Cardiac muscle cell (in vitro differentiated cells and primary cell): Measurements from ENCODE around the gene GOLIM4. TPM values are rescaled to one million over a fixed set of nuclear protein-coding genes. Genes with fewer than 3 reads are reported as not detected.

Source experiments
- DNase-seq, 2 donors: peaks; one replicate each; pipeline versions ENCODE4 v3.0.0 to v3.0.0-alpha.2; 2010 to 2017; ENCODE audit warnings: low read depth in 1 of 2, low spot score in 1 of 2
- H3K27ac ChIP-seq: fragments of 200-600 bp; sonication (generic); 2 replicates; pipeline ENCODE4 v1.5.1; 2016
- H3K27me3 ChIP-seq: fragments of 200-600 bp; sonication (generic); 2 replicates; pipeline ENCODE4 v1.6.0; 2016; ENCODE audit warnings: control low read depth
- H3K36me3 ChIP-seq: fragments of 200-600 bp; sonication (generic); 2 replicates; pipeline ENCODE4 v1.5.1; 2016; ENCODE audit warnings: control low read depth
- H3K4me1 ChIP-seq: fragments of 200-600 bp; sonication (generic); 2 replicates; pipeline ENCODE4 v1.8.1; 2017; ENCODE audit warnings: low read depth, mild to moderate bottlenecking, mixed run types
- H3K4me3 ChIP-seq: fragments of 200-600 bp; sonication (generic); 2 replicates; pipeline ENCODE4 v1.5.1; 2016; ENCODE audit warnings: mild to moderate bottlenecking
- H3K9me3 ChIP-seq: fragments of 200-600 bp; sonication (generic); 2 replicates; pipeline ENCODE4 v1.5.1; 2017; ENCODE audit warnings: low read depth, mild to moderate bottlenecking, control low read depth
- polyA plus RNA-seq: library from polyadenylated mRNA; unstranded; fragments of >200 nt; fragmentation: Nextera tagmentation; extraction: Ambion mirVana; gene quantifications from 2 replicates; pipeline ENCODE4 v1.2.1, GENCODE V29; 2016
- total RNA-seq: library from RNA; depleted of rRNA; stranded (reverse); fragments of >200 nt; gene quantifications from 2 replicates; pipeline ENCODE4 v1.2.3, GENCODE V29; 2016
- TF ChIP-seq, protein P1 (sequence below): IDR thresholded peaks from 2 replicates; pipeline ENCODE4 v1.5.1; 2012; ENCODE audit warnings: low read depth, mild to moderate bottlenecking, low read length

Gene GOLIM4
- total and polyA plus RNA-seq, 2 experiments from 2014 or later = 61.9 to 210 TPM

DNA sequence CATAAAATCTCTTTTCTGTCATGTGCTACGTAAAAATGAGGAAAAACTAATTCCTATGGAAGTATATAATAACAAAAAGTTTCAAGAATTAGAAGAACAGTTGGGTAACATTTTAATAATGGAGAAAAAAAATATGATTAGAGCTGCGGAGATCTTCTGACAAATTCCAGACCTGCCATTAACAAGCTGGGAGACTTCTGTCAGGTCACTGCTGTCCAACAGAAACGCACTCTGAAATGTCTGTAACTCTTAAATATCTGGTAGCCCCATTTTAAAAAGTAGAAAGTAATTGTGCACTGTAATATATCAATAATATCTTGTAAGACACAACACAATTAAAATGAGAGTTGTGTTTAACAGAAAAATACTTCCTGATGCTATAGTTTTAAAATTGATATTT, 15.7 kb downstream of the GOLIM4 start:
- peak overlapping the region; percentile 72 for H3K27ac ChIP-seq
- H3K4me1 ChIP-seq = peaks cover 34% of the 10 kb centered on the region
- no peaks in the 10 kb centered on the region for H3K9me3 ChIP-seq
- no peaks in the 10 kb centered on the region for H3K36me3 ChIP-seq
- TF ChIP-seq, protein P1, sequence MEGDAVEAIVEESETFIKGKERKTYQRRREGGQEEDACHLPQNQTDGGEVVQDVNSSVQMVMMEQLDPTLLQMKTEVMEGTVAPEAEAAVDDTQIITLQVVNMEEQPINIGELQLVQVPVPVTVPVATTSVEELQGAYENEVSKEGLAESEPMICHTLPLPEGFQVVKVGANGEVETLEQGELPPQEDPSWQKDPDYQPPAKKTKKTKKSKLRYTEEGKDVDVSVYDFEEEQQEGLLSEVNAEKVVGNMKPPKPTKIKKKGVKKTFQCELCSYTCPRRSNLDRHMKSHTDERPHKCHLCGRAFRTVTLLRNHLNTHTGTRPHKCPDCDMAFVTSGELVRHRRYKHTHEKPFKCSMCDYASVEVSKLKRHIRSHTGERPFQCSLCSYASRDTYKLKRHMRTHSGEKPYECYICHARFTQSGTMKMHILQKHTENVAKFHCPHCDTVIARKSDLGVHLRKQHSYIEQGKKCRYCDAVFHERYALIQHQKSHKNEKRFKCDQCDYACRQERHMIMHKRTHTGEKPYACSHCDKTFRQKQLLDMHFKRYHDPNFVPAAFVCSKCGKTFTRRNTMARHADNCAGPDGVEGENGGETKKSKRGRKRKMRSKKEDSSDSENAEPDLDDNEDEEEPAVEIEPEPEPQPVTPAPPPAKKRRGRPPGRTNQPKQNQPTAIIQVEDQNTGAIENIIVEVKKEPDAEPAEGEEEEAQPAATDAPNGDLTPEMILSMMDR = no peak
- no peak overlapping the region for H3K4me3 ChIP-seq
- peak in 1 of 2 donors; percentile 34 for DNase-seq
- H3K27me3 ChIP-seq = no peaks in the 10 kb centered on the region

- TF ChIP-seq, protein P1 = no peak
These were observed 18.6 kb downstream of the GOLIM4 start for GRCh38 chr3:168077091-168077490.

DNA sequence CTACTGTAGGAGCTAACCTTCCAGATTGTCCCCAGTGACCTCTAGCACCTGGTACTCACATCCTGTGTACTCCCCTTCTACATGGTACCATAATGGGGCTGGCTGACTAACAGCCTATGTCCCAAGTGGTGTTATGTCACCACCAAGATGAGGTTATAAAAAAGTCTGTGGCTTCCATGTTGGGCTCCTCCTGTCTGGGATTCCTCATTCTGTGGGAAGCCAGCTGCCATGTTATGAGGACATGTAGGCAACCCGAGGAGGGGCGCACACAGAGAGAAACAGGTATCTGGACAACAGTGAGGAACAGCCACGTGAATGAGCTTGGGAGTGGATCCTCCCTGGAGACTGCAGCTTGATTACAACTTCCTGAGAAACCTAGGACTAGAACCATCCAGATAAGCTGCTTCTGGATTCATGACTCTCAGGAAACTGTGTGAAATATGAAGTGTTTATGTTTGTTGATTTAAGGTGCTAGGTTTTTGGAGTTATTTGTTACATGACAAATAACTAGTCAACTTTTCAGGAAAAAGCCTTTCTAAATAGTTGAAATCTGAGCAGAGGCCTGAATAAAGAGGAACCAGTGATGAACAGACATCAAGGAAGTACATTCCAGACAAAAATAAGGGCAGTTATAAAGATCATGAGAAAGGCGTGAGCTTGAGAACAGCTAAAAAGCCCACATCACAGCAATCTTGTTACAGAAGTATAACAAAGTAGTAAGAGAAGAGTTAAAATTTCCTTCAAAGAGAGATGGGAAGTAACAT, 21.7 kb downstream of the GOLIM4 start:
- DNase-seq = no peak
- Histone ChIP-seq H3K27ac (no peak overlapping the region), H3K36me3 (no peaks in the 10 kb centered on the region), H3K27me3 (no peaks in the 10 kb centered on the region), H3K4me3 (no peak overlapping the region), H3K4me1 (peaks cover 3% of the 10 kb centered on the region), H3K9me3 (no peaks in the 10 kb centered on the region)
- TF ChIP-seq, protein P1 = no peak

More at GRCh38 chr3:168077091-168077490, 18.6 kb downstream of the GOLIM4 start:
- Histone ChIP-seq H3K27ac (no peak overlapping the region), H3K27me3 (no peaks in the 10 kb centered on the region), H3K4me1 (peaks cover 34% of the 10 kb centered on the region), H3K4me3 (no peak overlapping the region), H3K9me3 (no peaks in the 10 kb centered on the region), H3K36me3 (no peaks in the 10 kb centered on the region)
- DNase-seq = no peak

DNA sequence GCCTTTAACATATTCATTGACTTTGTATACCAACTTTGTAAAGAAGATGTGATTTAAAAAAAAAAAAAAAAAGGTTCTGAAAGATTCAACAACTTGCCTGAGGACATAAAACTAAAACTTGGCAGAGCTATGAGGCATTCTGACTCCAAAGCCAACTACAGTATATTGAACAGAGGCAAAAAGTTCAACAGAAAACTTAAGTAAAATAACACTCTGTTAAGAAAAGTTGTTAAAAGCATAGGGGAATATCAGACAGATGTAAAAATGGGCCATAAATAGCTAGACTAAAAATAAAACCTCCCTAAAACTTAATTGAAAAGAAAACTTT, 23.4 kb downstream of the GOLIM4 start:
- Histone ChIP-seq H3K4me3 (no peak overlapping the region), H3K9me3 (no peaks in the 10 kb centered on the region), H3K27ac (no peak overlapping the region), H3K36me3 (no peaks in the 10 kb centered on the region), H3K4me1 (no peaks in the 10 kb centered on the region), H3K27me3 (no peaks in the 10 kb centered on the region)
- TF ChIP-seq, protein P1 = no peak
- DNase-seq = no peak

DNA sequence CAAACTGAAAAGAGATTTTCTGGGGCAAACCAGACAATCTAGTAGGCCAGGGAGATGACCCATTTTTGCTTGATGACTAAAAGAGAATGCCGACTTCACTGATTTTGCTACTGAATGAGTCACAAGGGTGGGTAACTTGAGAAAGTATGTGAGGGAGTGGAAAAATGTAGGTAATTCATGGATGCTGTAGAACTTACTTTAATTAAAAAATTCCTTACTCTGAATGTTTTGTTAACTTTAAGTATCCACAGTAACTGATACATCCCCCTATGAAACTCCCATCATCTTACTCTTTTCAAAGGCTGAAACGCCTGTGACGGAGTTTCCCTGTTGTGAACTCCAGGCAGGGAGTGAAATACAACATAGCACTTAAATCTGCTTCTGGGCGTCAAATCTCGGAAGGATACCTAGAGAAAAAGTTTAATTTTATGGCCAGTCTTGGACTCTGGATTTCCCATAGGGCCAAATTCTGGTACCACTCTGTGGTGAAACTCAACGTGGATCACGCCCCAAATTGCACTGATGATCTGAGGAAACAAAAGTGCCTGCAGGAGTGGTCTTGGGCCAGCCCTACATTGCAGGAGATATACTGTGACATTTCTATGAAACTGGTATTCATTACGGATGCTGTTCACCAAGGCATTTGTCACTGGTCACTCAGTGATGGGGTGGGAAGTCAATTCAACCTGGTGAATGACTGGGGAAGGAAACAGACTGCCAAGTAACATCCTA, 24.0 kb downstream of the GOLIM4 start:
- Histone ChIP-seq H3K9me3 (no peaks in the 10 kb centered on the region), H3K4me1 (no peaks in the 10 kb centered on the region), H3K36me3 (no peaks in the 10 kb centered on the region), H3K27ac (no peak overlapping the region), H3K27me3 (no peaks in the 10 kb centered on the region), H3K4me3 (no peak overlapping the region)
- TF ChIP-seq, protein P1 = no peak
- DNase-seq = peak in 1 of 2 donors; percentile 68
